Panc1 (cell line): ENCODE data around the gene TRPC4AP.

Experiments used
- CTCF ChIP-seq: fragments of 450-650 bp; IDR thresholded peaks from 2 replicates; pipeline ENCODE4 v1.5.1; 2017; ENCODE audit warnings: mild to moderate bottlenecking
- POLR2AphosphoS5 ChIP-seq: IDR thresholded peaks from 2 replicates; pipeline ENCODE4 v1.6.1; 2012; ENCODE audit warnings: mild to moderate bottlenecking, low read depth, low read length, moderate library complexity

GRCh38 chr20:34995192-34995591 is 97.4 kb downstream of the TRPC4AP start:
- TF ChIP-seq POLR2AphosphoS5 (no peak), CTCF (no peak)
